Hepatic stellate cell (primary cell): ENCODE data around the gene GRID1.

Experiments
- DNase-seq: peaks from one replicate; pipeline ENCODE4 v3.0.0; 2011; ENCODE audit warnings: low spot score

Gene GRID1

DNA sequence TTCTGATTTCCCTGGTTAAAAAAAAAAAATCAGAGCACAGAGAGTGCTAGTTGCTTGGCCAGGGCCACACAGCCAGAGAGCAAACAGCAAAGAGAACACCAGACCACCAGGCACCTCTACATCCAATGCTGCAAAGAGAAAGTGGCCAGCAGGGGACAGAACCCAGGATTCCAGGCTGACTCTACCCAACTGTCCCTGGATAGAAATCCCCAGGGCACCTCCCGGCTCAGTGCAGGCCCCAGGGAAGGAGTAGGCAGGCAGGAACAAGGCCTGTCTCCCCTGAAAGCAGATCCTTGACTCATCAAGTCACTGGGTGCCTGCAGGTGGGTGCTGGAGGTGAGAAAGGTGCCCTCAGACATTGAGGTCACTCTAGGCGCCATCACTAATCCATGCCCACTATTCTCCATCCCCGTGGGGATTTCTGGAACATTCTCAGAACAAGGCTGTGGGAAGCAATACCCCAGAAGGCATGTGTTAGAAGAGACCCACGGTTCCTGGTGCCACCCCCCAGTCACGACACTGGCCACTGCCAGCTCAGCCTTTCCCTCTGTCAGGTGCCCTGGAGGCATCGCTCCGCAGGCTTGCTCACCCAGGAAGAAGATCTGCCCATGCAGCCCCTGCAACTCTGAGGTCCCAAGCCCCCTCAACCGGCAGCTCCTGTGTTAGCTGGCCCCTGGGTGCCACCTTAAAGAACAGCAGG, 154.8 kb downstream of the GRID1 start:
- no peak for DNase-seq

DNA sequence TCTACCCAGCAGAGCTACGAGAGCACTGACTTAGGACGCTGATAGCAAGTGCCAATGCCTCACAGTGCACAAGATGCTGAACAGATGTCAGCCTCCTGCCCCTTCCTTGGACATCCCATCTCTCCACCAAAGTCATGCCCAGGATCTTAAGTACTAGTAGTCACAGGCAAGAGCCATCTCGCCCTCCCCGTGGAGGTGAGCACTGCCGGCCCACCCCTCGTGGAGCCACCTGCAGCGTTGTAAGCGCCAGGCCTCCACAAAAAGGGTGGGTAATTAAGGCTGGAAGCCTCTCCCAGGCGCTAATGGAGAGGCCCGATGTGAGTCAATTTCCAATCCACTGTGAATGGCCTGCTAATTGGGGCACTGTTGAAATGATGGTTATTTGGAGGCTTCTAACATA, 156.2 kb downstream of the GRID1 start:
- no peak for DNase-seq

DNA sequence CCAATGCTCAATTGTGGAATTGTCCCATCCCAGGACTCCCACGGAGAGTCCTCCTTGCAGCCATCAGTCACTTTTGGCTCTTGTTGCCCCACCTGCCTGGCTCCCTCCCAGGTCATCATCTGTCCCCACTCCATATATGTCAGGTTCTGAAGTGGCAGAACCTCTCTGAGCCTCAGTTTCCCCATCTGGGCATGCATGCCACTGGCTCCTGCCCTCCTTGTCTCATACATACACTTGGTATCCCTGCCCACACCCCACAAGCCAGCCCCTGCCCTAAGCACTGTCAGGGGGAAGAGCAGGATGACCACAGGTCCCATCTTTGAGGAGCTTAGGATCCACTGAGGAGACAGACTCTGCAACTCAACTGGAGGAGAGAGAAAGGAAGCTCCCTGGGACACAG, 156.9 kb downstream of the GRID1 start:
- no peak for DNase-seq

GRCh38 chr10:86207226-86207625, 159.4 kb downstream of the GRID1 start:
- DNase-seq: no peak

DNA sequence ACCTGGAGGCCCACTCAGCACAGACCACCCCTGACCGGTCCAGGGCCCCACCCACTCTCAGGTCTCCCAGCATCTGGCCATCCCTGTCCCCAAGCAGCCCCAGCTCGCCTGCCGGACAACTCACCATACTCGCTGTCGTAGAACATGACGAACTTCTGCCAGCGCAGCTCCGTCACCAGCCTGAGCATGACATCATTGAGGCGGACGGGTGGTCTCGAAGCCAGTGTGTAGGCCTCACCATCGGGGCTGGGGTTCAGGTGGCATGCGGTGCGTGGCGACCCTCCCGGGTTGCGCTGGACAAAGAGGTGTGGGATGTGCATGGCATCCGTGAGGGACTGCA, 160.4 kb downstream of the GRID1 start:
- DNase-seq: no peak

DNA sequence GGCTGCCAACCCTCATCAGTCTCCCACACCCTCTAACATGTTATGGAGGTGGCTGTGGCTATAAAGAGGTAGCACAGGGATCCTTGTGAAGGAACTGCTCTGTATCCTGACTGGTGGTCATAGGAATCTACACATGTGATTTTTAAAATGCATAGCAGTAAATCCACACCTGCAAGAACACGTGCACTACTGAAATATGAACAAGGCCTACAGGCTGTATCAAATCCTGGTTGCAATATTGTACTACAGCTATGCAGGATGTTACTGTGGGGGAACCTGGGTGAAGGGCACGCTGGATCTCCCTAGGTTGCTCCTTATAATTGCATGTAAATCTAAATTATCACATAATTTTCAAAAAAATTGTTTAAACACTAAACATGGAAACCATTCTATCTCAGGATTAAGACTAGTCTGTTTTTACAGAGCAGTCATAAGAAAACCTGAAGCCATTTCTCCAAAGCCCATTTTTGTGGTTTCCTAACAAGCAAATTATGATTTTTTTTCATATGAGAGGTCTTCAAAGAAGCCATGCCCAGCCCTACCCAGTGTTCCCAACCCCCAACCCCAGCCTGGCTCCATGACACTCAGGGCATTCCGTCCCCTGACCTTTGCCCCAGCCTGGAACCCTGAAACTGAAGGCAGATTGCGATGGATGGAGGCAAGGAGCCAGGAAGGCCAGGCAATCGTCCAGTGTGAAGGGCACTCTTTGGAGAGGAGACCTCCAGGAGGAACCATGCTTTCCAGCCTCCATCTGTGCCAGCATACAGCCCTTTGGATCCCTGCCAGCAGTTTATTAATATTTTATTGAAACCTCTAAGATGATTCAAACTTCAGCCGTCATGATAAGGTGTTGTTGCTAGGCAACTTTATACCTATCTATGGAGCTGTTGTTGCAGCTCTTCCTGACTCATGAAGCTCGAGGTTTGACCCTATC, 161.0 kb downstream of the GRID1 start:
- no peak for DNase-seq

GRCh38 chr10:86204421-86205305, 161.9 kb downstream of the GRID1 start:
- DNase-seq: no peak

DNA sequence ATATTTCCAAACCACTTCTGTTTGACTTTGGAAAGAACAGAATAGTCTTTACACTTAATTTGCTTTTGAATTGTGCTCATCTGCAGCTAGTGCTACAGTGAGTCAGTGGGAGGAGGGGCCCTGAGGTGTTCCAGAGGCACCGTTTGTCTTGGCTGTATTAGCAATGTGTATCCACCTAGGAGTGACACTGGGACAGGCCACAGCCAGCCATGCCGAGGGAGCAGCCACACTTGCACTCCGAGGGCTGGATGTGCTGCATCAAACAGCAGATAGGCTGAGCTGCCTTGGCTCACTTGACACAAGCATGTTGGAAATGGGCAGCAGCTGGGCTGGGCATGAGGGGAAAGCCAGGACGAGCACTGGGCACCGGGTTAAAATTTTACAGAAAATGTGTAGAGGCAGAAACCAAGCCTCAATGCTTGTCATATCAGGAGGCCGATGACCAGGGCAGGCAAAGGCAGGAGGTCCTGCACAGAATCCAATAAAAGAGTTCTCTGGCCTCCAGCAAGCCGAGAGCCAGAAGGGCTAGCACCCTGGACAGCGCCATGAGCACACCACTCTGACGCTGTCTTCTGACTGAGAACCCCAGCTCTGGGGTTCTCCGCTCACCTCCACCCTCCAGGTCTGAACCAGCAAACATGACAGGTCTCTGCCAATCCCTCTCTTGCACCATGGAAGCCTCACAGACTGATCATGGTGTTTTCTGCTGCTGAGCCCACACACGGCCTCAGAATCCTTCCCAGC, 163.3 kb downstream of the GRID1 start:
- no peak for DNase-seq

- DNase-seq: no peak
These were observed 164.3 kb downstream of the GRID1 start for GRCh38 chr10:86202226-86202735.

GRCh38 chr10:86200867-86201266, 165.7 kb downstream of the GRID1 start:
- DNase-seq: no peak

GRCh38 chr10:86200269-86200668, 166.3 kb downstream of the GRID1 start:
- no peak for DNase-seq

DNA sequence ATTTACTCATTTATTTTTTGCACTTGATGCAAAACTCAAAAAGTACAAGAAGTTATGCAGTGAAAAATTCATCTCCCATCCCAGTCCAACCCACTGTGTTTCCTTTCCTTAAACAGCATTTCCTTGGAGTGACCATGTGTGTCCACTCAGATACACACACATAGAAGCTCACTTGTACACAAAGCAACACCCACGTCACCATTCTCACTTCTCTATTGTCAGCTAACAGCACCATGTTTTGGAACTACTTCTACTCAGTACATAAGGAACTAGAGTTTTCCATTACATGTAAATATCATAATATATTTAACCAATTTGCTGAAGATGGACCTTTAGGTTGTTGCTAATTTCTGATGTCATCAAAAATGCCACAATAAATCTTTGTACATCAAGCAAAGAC, 167.6 kb downstream of the GRID1 start:
- no peak for DNase-seq

DNA sequence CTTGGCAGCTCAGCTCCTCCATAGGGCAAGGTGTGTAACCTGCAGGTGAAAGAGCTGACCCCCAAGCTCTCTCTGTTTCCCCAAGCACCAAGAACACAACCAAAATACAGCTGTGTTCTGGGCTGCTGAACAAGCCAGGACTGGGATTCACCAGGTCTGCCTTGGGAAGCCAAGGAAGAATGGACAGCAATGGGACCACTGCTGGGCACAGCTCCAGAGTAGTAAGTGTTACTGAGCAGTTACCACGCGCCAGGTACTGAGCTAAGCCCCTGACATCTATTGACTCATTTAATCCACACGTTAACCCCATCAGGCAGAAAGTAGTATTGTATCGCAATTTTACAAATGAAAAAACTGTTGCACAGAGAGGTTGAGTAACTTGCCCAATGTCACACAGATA, 168.3 kb downstream of the GRID1 start:
- DNase-seq: no peak

- no peak for DNase-seq
These were observed 169.3 kb downstream of the GRID1 start for GRCh38 chr10:86197166-86197790.

DNA sequence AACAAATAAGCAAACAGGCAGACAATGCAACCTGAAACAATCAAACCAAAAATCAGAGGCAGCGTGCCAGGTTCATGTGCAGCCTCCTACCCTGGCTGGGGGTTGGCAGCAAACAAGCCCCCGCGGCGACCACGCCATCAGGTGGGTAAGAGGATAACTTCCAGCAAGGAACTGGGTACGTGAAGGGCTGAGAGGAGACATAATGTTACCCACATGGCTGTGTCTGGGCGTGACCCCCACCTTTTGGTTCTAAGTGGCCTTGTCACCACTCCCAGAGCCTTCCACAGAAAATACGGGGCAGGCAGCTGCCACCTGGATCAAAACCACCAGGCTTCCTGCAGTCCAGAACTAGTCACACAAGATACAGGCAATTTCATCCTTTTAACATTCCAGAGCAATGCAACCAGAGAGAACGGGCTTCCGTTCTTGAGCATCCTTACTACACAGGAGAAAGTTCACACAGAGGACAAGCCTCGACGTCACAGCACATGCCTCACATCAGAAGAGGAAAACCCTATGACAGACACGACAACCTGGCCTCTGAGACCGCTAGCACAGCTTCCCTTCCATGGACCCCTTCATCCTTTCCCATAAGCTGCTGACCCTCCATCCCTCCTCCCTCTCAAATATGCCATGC, 171.0 kb downstream of the GRID1 start:
- DNase-seq: no peak

DNA sequence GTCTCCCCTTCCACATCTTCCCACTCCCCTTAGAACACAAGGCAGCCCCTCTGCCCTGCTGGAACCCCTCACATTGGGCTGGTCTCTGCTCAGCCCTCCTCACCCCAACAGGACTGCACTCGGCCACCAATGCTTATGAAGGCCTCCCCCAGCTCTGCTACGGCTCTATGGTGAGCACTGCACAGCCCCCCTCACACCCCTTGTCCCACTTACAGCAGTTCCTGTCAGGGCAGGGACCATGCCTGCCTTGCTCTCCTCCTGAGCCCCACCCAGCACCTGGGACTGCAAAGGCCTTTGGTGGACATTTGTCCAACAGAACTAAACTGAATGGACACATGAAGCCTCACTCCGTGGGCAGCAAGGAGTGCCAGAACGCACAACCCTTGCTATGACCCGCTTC, 171.9 kb downstream of the GRID1 start:
- DNase-seq: no peak

DNA sequence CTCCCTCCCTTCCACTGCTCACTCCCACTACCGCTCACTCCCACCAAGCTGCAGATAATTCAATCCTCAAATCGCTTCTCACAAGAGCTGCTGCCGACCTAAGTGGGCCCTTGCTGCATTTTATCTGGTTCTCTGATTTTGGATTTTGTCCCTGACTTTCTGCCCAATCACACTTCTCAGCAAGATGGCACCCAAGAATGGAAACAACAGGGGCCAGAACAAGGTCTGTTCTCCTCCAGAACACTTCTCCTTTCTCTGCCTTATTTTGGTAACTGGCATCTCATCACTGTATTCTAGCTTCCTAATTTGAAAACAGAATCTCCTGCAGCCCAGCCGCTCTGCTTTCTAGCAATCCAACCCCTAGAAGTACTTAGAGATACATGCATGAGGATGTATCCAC, 172.8 kb downstream of the GRID1 start:
- DNase-seq: no peak

DNA sequence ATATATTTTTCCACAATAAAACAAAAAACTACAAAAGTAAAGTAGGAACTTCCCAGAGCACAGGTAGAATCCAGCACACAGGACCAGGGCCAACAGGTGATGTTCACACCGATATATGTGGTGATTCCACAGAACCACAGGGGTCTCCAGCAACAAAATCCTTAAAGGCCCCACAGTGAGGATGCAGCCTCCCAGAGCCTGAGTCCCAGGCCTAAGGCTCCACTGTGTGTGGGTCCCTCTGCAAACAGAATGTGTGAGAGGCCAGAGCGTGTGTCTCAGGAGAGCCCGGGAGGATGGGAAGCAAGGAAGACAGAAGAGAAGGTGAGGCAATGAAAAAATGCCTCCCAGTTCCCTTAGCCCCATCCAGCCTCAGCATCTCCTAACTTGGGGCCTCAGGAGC, 173.9 kb downstream of the GRID1 start:
- DNase-seq: no peak

GRCh38 chr10:86192147-86192546, 174.4 kb downstream of the GRID1 start:
- DNase-seq: no peak

DNA sequence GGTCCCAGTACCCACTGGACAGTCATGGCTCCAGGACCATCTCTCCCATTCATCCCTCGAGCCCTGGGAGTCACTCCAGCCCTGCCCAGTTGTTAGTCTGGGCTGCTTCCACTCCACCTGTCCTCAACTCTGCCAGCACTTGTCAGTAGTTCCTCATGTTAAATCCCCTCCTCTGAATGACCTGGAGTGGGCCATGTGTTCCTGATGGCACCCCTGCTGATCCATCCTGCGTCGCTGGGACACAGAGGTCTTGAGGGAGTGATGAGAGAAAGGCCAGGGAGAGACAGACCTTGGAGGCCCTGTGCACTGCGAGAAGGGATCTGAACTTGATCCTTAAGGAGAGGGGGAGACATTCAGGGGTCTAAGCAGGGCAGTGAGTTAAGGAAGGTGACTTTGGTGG, 174.9 kb downstream of the GRID1 start:
- DNase-seq: no peak

- no peak for DNase-seq
These were observed 175.4 kb downstream of the GRID1 start for GRCh38 chr10:86191166-86191565.
